SK-N-MC (cell line): Measurements from ENCODE around the gene MBD2.
"Not testable (repeated sequence)": the region's sequence is repeated elsewhere in the genome, so short reads cannot be mapped to it uniquely, and the experiment has no call there.

ENCODE experiments used
- DNase-seq: peaks from one replicate; pipeline ENCODE4 v3.0.0-alpha.2; 2011; ENCODE audit warnings: low read depth, low spot score
- H3K27ac ChIP-seq: fragments of 200-600 bp; sonication (generic); 2 replicates; pipeline ENCODE4 v1.5.1; 2016; ENCODE audit warnings: mixed run types
- H3K36me3 ChIP-seq: fragments of 200-600 bp; sonication (generic); 2 replicates; pipeline ENCODE4 v1.6.1; 2017; ENCODE audit warnings: antibody characterized with exemption, low read length, mixed read lengths; ENCODE audit not compliant: insufficient read depth
- H3K4me3 ChIP-seq: fragments of 200-600 bp; sonication (generic); 2 replicates; pipeline ENCODE4 v1.5.1; 2016
- H3K9ac ChIP-seq: fragments of 200-600 bp; sonication (generic); 2 replicates; pipeline ENCODE4 v1.8.0; 2017; ENCODE audit warnings: mixed run types, mixed read lengths; ENCODE audit not compliant: insufficient read length
- H3K9me3 ChIP-seq: fragments of 200-600 bp; sonication (generic); 2 replicates; pipeline ENCODE4 v1.6.1; 2017; ENCODE audit warnings: low read depth, mild to moderate bottlenecking, antibody characterized with exemption, low read length, moderate library complexity, mixed read lengths
- EZH2 ChIP-seq: fragments of 200-600 bp; sonication (generic); IDR thresholded peaks from one replicate; pipeline ENCODE4 v1.6.1; 2017; ENCODE audit warnings: antibody characterized with exemption
- FOXP2 ChIP-seq: optimal IDR thresholded peaks from 2 replicates; pipeline ENCODE3; 2011; ENCODE audit warnings: mild to moderate bottlenecking, moderate library complexity; ENCODE audit not compliant: insufficient read depth; ENCODE audit errors: extremely low read length, control extremely low read depth
- POLR2AphosphoS5 ChIP-seq: IDR thresholded peaks from 2 replicates; pipeline ENCODE4 v1.6.1; 2012; ENCODE audit warnings: mild to moderate bottlenecking, low read depth, low read length, borderline replicate concordance

Gene MBD2

GRCh38 chr18:54210463-54210862 is 14.0 kb downstream of the MBD2 start:
- Histone ChIP-seq H3K36me3 (no peaks in the 10 kb centered on the region), H3K9me3 (no peaks in the 10 kb centered on the region), H3K27ac (no peak overlapping the region), H3K4me3 (no peak overlapping the region), H3K9ac (no peak overlapping the region)
- DNase-seq, result no peak
- no peak for TF ChIP-seq FOXP2
- no peak for TF ChIP-seq POLR2AphosphoS5
- TF ChIP-seq EZH2, result no peak

- H3K9me3 ChIP-seq, result no peaks in the 10 kb centered on the region
- H3K27ac ChIP-seq, result peak overlapping the region; percentile 44; the same call in 1 of the 2 replicates
- no peak for DNase-seq
- no peak overlapping the region for H3K4me3 ChIP-seq
- no peak for TF ChIP-seq EZH2
- TF ChIP-seq POLR2AphosphoS5, result no peak
- TF ChIP-seq FOXP2, result no peak
- no peak overlapping the region for H3K9ac ChIP-seq
- 0 out of 2 replicates have a peak, but pooled peaks cover 2% of the 10 kb centered on the region for H3K36me3 ChIP-seq
These were observed 14.8 kb downstream of the MBD2 start for GRCh38 chr18:54209471-54210180.

DNA sequence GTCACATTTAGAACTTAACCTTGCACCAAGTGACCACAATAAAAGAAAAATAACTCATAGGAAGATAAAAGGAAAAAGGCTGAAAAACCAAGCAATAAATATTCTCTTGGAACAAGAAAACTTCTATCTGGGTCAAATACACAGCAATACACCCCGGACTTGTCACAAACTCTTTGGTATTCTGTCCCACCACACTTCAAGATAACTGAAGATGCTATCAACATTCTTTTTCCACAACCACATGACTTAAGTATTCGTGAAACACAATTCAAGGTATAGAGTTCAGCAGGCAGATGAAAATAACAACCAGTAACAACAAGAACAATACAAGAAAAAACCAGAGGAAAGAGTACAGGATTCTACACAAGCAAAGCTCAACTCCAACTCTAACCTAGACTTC is 18.0 kb downstream of the MBD2 start:
- Histone ChIP-seq H3K27ac (no peak overlapping the region; the same call in 1 of the 2 replicates), H3K36me3 (peaks cover 29% of the 10 kb centered on the region), H3K4me3 (no peak overlapping the region), H3K9ac (no peak overlapping the region), H3K9me3 (no peaks in the 10 kb centered on the region)
- DNase-seq, result no peak
- TF ChIP-seq EZH2, result no peak
- no peak for TF ChIP-seq FOXP2
- no peak for TF ChIP-seq POLR2AphosphoS5

- DNase-seq, result no peak
- peaks cover 29% of the 10 kb centered on the region for H3K36me3 ChIP-seq
- no peak overlapping the region for H3K4me3 ChIP-seq
- H3K27ac ChIP-seq, result no peak overlapping the region; the same call in 1 of the 2 replicates
- H3K9me3 ChIP-seq, result no peaks in the 10 kb centered on the region
- TF ChIP-seq FOXP2 (no peak), EZH2 (no peak), POLR2AphosphoS5 (no peak)
- no peak overlapping the region for H3K9ac ChIP-seq
These were observed 18.5 kb downstream of the MBD2 start for GRCh38 chr18:54205959-54206358.

GRCh38 chr18:54205448-54205847 is 19.0 kb downstream of the MBD2 start:
- H3K36me3 ChIP-seq, result peaks cover 29% of the 10 kb centered on the region
- not testable (repeated sequence) for DNase-seq, H3K9ac ChIP-seq, H3K9me3 ChIP-seq, H3K4me3 ChIP-seq, H3K27ac ChIP-seq

DNA sequence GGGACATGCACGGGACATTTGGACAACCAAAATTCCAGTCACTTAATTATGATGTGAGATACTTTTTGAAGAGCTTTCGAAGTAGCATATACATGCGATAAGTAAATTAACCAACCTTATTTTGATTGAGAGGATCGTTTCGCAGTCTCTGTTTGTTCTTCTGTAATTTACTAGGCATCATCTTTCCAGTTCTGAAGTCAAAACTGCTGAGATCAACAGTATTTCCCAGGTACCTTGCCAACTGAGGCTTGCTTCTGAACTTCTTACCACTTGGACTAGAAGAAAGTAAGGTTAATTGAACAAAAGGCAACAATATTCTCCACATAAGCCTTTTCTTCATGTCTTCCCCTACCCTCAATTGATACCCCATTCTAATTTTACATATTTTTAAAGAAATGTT is 19.6 kb downstream of the MBD2 start:
- Histone ChIP-seq H3K4me3 (no peak overlapping the region), H3K36me3 (peaks cover 29% of the 10 kb centered on the region), H3K9me3 (no peaks in the 10 kb centered on the region), H3K27ac (no peak overlapping the region), H3K9ac (no peak overlapping the region)
- TF ChIP-seq EZH2, result no peak
- TF ChIP-seq POLR2AphosphoS5, result no peak
- no peak for TF ChIP-seq FOXP2
- no peak for DNase-seq

DNA sequence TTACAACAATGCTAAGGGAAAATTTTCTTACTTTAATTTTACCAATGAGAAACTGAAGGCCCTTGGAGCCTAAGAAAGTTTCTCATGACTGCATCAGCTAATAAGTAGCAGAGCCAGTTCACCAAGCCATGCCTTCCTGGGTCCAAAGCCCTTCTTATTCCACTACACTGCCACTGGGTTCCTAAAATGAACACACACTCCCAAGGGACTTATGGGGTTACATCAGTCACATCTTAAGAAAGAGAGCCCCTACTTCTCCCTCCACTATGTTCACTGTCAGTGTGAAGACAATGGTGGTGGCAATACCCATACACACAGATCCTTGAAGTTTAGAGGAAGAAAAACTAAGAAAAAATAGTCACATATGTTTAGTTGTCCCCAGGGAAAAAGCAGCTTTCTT is 20.6 kb downstream of the MBD2 start:
- Histone ChIP-seq H3K27ac (no peak overlapping the region), H3K4me3 (no peak overlapping the region), H3K9ac (no peak overlapping the region), H3K9me3 (no peaks in the 10 kb centered on the region), H3K36me3 (peaks cover 29% of the 10 kb centered on the region)
- no peak for DNase-seq
- TF ChIP-seq POLR2AphosphoS5, result no peak

- DNase-seq, result no peak
- no peak overlapping the region for H3K4me3 ChIP-seq
- no peak for TF ChIP-seq EZH2
- TF ChIP-seq FOXP2, result no peak
- TF ChIP-seq POLR2AphosphoS5, result no peak
- H3K9ac ChIP-seq, result no peak overlapping the region
- no peak overlapping the region for H3K27ac ChIP-seq
- H3K9me3 ChIP-seq, result no peaks in the 10 kb centered on the region
- H3K36me3 ChIP-seq, result peaks cover 29% of the 10 kb centered on the region
These were observed 21.6 kb downstream of the MBD2 start for GRCh38 chr18:54202851-54203250.

GRCh38 chr18:54197747-54198411 is 26.6 kb downstream of the MBD2 start:
- Histone ChIP-seq H3K9me3 (no peaks in the 10 kb centered on the region), H3K36me3 (peaks cover 13% of the 10 kb centered on the region), H3K9ac (no peak overlapping the region), H3K4me3 (no peak overlapping the region), H3K27ac (no peak overlapping the region)
- no peak for DNase-seq
- no peak for TF ChIP-seq FOXP2
- TF ChIP-seq EZH2, result no peak
- no peak for TF ChIP-seq POLR2AphosphoS5
